ENCODE data around the gene CZIB. TPM values are rescaled to one million over a fixed set of nuclear protein-coding genes. Genes with fewer than 3 reads are reported as not detected.
A peak's percentile ranks its signal among the peaks of the same experiment; 100 is the strongest.

CZIB gene
- total and polyA plus RNA-seq, 2 of the 13 experiments (the other 11 are each of a cell fraction or from before 2014, with no cell fraction given), result 49.2 to 67.0 TPM

DNA sequence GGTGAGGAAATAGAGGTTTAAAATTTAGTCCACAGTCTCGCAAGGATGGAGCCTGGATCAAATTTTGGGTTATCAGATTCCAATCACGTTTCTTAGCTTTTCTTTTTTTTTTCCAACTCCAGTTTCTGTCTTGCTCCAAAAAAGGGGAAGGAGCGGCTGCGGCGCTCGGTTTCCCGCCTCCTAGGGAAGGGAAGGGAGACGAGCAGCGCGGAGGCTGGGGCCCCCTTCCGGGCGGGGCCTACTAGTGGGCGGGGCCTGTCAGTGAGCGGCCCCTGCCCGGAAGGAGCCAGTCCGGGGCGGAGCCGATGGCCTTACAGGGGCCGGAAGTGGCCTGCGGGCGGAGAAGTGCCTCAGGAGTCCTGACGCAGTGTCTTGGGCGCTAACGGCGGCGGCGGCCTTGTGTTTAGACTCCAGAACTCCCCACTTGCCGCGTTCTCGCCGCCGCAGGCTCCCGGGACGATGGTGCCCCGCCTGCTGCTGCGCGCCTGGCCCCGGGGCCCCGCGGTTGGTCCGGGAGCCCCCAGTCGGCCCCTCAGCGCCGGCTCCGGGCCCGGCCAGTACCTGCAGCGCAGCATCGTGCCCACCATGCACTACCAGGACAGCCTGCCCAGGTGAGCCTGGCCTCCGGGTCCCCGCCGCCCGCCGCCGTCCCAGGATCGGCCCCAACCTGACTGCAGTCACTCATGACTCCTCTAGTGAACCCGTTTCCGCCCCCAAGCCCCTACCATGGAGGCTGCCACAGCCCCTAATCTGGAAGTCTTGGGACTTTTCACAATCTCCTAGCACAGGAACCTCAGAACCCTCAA, 23.7 kb downstream of the CZIB start, which contains the start of gene CPT2 (continued):
- peak; percentile 91 for TF ChIP-seq ELF1 (CRISPR knock-in tag; IDR thresholded peaks at IDR 0.05)
- TF ChIP-seq ZNF879 (CRISPR knock-in tag; IDR thresholded peaks at IDR 0.05), result no peak
- TF ChIP-seq ZNF644 (CRISPR knock-in tag; IDR thresholded peaks at IDR 0.05; ENCODE audit: low read depth), result no peak
- TF ChIP-seq, protein P1, sequence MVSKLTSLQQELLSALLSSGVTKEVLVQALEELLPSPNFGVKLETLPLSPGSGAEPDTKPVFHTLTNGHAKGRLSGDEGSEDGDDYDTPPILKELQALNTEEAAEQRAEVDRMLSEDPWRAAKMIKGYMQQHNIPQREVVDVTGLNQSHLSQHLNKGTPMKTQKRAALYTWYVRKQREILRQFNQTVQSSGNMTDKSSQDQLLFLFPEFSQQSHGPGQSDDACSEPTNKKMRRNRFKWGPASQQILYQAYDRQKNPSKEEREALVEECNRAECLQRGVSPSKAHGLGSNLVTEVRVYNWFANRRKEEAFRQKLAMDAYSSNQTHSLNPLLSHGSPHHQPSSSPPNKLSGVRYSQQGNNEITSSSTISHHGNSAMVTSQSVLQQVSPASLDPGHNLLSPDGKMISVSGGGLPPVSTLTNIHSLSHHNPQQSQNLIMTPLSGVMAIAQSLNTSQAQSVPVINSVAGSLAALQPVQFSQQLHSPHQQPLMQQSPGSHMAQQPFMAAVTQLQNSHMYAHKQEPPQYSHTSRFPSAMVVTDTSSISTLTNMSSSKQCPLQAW (CRISPR knock-in tag; IDR thresholded peaks at IDR 0.05), result peak; percentile 48; the same call in 1 of the 2 replicates
- peak; percentile 27; the same call in 1 of the 2 replicates for TF ChIP-seq KMT2B (CRISPR knock-in tag; IDR thresholded peaks at IDR 0.05)
- no peak for TF ChIP-seq ZFP41 (CRISPR knock-in tag; IDR thresholded peaks at IDR 0.05; ENCODE audit: borderline replicate concordance)
- no peak; the same call in 1 of the 2 replicates for TF ChIP-seq ZNF430 (CRISPR knock-in tag; IDR thresholded peaks at IDR 0.05)
- no peak; the same call in 1 of the 2 replicates for TF ChIP-seq PHF21A (CRISPR knock-in tag; IDR thresholded peaks at IDR 0.05)
- no peak for TF ChIP-seq MAFK (conservative IDR thresholded peaks at IDR 0.05 in 1 of 2, IDR thresholded peaks at IDR 0.05 in 1 of 2; ENCODE audit: low read length in 2 of 2)
- TF ChIP-seq ZNF121 (CRISPR knock-in tag; IDR thresholded peaks at IDR 0.05), result no peak
- TF ChIP-seq PHF8 (CRISPR knock-in tag; IDR thresholded peaks at IDR 0.05), result peak; percentile 85
- peak; percentile 80; the same call in 1 of the 2 replicates for TF ChIP-seq ZNF891 (CRISPR knock-in tag; IDR thresholded peaks at IDR 0.05)
- no peak for TF ChIP-seq RNF2 (conservative IDR thresholded peaks at IDR 0.05; ENCODE audit: low read depth)
- TF ChIP-seq EP300 (IDR thresholded peaks at IDR 0.05; ENCODE audit: low read depth in 2 of 2, low read length in 2 of 2), result peak in 1 of 2 experiments; percentile 27; a peak in 1 of 4 replicates
- no peak for TF ChIP-seq EP300 (CRISPR knock-in tag; IDR thresholded peaks at IDR 0.05; ENCODE audit: borderline replicate concordance)
- peak; percentile 16; the same call in 1 of the 2 replicates for TF ChIP-seq ZKSCAN8 (CRISPR knock-in tag; IDR thresholded peaks at IDR 0.05; ENCODE audit: borderline replicate concordance)
- no peak for TF ChIP-seq ZNF569 (CRISPR knock-in tag; IDR thresholded peaks at IDR 0.05; ENCODE audit: borderline replicate concordance)
- TF ChIP-seq ZNF17 (CRISPR knock-in tag; IDR thresholded peaks at IDR 0.05), result no peak
- peak; percentile 44; the same call in 1 of the 2 replicates for TF ChIP-seq ZNF619 (CRISPR knock-in tag; IDR thresholded peaks at IDR 0.05)
- no peak for TF ChIP-seq CBX5 (CRISPR knock-in tag; IDR thresholded peaks at IDR 0.05; ENCODE audit: borderline replicate concordance)
- peak; percentile 19; the same call in 1 of the 2 replicates for TF ChIP-seq NR2F6 (IDR thresholded peaks at IDR 0.05)
- no peak for TF ChIP-seq NR2F6 (CRISPR knock-in tag; IDR thresholded peaks at IDR 0.05)
- no peak; a peak in 1 of 4 replicates for TF ChIP-seq KLF16 (CRISPR knock-in tag; IDR thresholded peaks at IDR 0.05)
- TF ChIP-seq, protein P2, sequence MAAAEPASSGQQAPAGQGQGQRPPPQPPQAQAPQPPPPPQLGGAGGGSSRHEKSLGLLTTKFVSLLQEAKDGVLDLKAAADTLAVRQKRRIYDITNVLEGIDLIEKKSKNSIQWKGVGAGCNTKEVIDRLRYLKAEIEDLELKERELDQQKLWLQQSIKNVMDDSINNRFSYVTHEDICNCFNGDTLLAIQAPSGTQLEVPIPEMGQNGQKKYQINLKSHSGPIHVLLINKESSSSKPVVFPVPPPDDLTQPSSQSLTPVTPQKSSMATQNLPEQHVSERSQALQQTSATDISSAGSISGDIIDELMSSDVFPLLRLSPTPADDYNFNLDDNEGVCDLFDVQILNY (CRISPR knock-in tag; conservative IDR thresholded peaks at IDR 0.05), result peak; percentile 28; the same call in 1 of the 2 replicates
- TF ChIP-seq ZNF547 (CRISPR knock-in tag; IDR thresholded peaks at IDR 0.05), result no peak
- no peak for TF ChIP-seq ZNF34 (CRISPR knock-in tag; IDR thresholded peaks at IDR 0.05; ENCODE audit: borderline replicate concordance)

Data from HepG2 (cell line).